Lower leg skin (tissue), 3 donors: Measurements from ENCODE around the gene CRIP1.

Source experiments
- CTCF ChIP-seq, 3 donors: fragments of 450-650 bp; IDR thresholded peaks; one replicate each; pipeline ENCODE4 v1.5.1; 2016; ENCODE audit warnings: antibody characterized with exemption in 3 of 3, mild to moderate bottlenecking in 3 of 3, moderate library complexity in 2 of 3
- POLR2A ChIP-seq, 2 donors: fragments of 450-650 bp; IDR thresholded peaks; one replicate each; pipeline ENCODE4 v1.6.1; 2016 to 2017; ENCODE audit warnings: antibody characterized with exemption in 2 of 2, mild to moderate bottlenecking in 1 of 2, moderate library complexity in 1 of 2

GRCh38 chr14:105442834-105443233 is 43.9 kb upstream of the CRIP1 start:
- TF ChIP-seq POLR2A (IDR thresholded peaks at IDR 0.05) (no peak), CTCF (IDR thresholded peaks at IDR 0.05) (no peak)
